ENCODE measurements around the gene ZMYND19.
"Not testable (repeated sequence)": the region's sequence is repeated elsewhere in the genome, so short reads cannot be mapped to it uniquely, and the experiment has no call there.

The ZMYND19 gene

GRCh38 chr9:137580209-137580953, 9.9 kb downstream of the ZMYND19 start:
- H3K27ac ChIP-seq (ENCODE audit: low read depth in 2 of 2, low read length in 2 of 2), result no peak overlapping the region
- no peak overlapping the region for H3K9ac ChIP-seq (ENCODE audit: low read depth in 1 of 2, low read length in 2 of 2)
- no peaks in the 10 kb centered on the region for H3K27me3 ChIP-seq (ENCODE audit: control insufficient read depth in 2 of 2, insufficient read depth in 2 of 2, low read length in 2 of 2)
- H3K4me1 ChIP-seq (ENCODE audit: control insufficient read depth in 2 of 2, insufficient read depth in 2 of 2, low read length in 2 of 2), result peaks cover 11 to 12% of the 10 kb centered on the region in 2 donors
- no peak overlapping the region for H3K4me3 ChIP-seq (ENCODE audit: low read length in 2 of 2)
- H3K36me3 ChIP-seq (ENCODE audit: control insufficient read depth in 2 of 2, insufficient read depth in 2 of 2, low read length in 2 of 2), result peaks cover 13 to 17% of the 10 kb centered on the region in 2 donors
- H3K9me3 ChIP-seq (ENCODE audit: control insufficient read depth in 2 of 2, low read length in 2 of 2), result no peaks in the 10 kb centered on the region

- H3K4me1 ChIP-seq (ENCODE audit: control insufficient read depth in 2 of 2, insufficient read depth in 2 of 2, low read length in 2 of 2), result peaks cover 11 to 12% of the 10 kb centered on the region in 2 donors
These were observed 11.1 kb downstream of the ZMYND19 start for GRCh38 chr9:137579259-137579604.

DNA sequence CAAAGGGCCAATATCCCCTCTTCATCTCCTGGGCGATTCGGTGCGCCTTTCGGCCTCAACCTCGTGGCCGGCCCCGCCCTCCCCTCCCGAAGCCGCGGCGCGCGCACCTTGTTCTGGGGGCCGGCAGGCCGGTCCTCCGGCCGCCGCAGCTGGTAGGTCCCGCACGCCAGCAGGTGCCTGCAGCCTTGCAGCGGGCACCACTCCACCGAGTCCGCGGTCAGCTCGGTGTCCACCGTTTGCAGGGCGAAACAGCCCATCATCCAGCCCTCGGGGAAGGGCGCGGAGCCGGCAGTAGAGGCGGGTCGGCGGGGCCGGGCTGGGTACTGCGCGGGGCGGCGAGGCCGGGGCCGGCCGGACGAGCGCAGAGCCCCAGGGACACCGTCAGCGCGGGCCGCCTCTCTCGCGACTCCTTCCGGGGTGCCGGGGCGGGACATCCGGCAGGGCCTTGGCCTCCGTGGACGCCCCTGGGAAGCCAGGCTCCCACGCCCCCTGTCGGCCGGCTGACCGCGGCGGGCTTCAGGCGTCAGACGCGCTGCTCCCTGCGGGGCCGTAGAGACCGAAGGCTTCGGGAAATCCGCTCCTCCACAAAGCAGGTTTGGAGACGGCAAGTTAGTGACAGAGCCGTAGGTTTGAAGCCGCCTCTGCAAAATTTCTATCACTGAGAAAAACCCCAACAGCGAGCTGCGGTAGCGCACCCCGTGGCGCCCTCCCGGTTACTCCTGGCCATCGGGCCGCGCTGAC, 11.6 kb downstream of the ZMYND19 start, which contains the start of gene DPH7:
Gene DPH7 (minus strand): TSS at position 408 of the 741 bp plus-strand sequence. CDS start 148 bp downstream, at position 260.
- Histone ChIP-seq H3K9ac (ENCODE audit: low read depth in 1 of 2, low read length in 2 of 2) (peak within 1 kb of the TSS; percentile 78 to 88), H3K36me3 (ENCODE audit: control insufficient read depth in 2 of 2, insufficient read depth in 2 of 2, low read length in 2 of 2) (peaks cover 21 to 30% of the 10 kb centered on the region in 2 donors), H3K9me3 (ENCODE audit: control insufficient read depth in 2 of 2, low read length in 2 of 2) (no peaks in the 10 kb centered on the region), H3K27ac (ENCODE audit: low read depth in 2 of 2, low read length in 2 of 2) (peak within 1 kb of the TSS; percentile 81 to 82), H3K27me3 (ENCODE audit: control insufficient read depth in 2 of 2, insufficient read depth in 2 of 2, low read length in 2 of 2) (no peaks in the 10 kb centered on the region), H3K4me1 (ENCODE audit: control insufficient read depth in 2 of 2, insufficient read depth in 2 of 2, low read length in 2 of 2) (peaks cover 11 to 12% of the 10 kb centered on the region in 2 donors), H3K4me3 (ENCODE audit: low read length in 2 of 2) (peak within 1 kb of the TSS; percentile 84 to 94)

More at GRCh38 chr9:137579259-137579604, 11.1 kb downstream of the ZMYND19 start:
- Histone ChIP-seq H3K27ac (ENCODE audit: low read depth in 2 of 2, low read length in 2 of 2) (peak overlapping the region; percentile 81 to 82), H3K4me3 (ENCODE audit: low read length in 2 of 2) (peak overlapping the region; percentile 60 to 94), H3K36me3 (ENCODE audit: control insufficient read depth in 2 of 2, insufficient read depth in 2 of 2, low read length in 2 of 2) (peaks cover 20 to 24% of the 10 kb centered on the region in 2 donors), H3K9me3 (ENCODE audit: control insufficient read depth in 2 of 2, low read length in 2 of 2) (no peaks in the 10 kb centered on the region), H3K9ac (ENCODE audit: low read depth in 1 of 2, low read length in 2 of 2) (peak overlapping the region in 1 of 2 donors; percentile 78), H3K27me3 (ENCODE audit: control insufficient read depth in 2 of 2, insufficient read depth in 2 of 2, low read length in 2 of 2) (no peaks in the 10 kb centered on the region)

DNA sequence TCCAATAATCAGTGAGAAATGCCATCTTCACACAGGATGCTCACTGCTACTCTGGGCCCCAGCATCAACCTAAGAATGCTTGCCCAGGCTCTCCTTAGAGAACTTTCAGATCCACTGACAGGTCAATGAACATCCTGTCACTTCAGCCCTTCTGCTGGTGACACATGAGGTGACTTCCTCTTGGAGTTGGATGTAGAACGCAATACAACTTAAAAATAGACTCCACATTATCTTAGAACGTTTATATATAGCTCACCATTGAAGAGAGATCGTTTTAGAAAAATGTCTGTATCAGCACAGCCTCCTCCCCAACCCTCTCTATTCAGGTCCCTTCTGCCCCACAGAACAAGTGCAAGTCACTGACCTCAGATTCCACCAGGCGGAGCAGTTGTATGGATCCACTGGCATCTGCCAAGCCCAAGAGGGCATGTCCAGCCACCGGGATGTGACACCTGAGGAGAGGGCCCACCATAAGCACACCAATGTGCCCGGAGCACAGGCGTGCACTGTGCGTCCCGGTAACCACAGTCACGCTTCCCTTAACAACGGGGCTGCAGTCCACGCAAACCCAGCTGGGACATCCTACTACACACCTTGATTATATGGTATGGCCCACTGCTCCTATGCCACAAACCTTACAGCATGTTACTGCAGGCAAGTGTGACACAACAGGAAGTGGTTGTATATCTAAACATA, 14.4 kb downstream of the ZMYND19 start:
- H3K36me3 ChIP-seq (ENCODE audit: control insufficient read depth in 2 of 2, insufficient read depth in 2 of 2, low read length in 2 of 2), result peaks cover 25 to 33% of the 10 kb centered on the region in 2 donors
- H3K27me3 ChIP-seq (ENCODE audit: control insufficient read depth in 2 of 2, insufficient read depth in 2 of 2, low read length in 2 of 2), result no peaks in the 10 kb centered on the region
- no peak overlapping the region for H3K4me3 ChIP-seq (ENCODE audit: low read length in 2 of 2)
- peaks cover 11 to 12% of the 10 kb centered on the region in 2 donors for H3K4me1 ChIP-seq (ENCODE audit: control insufficient read depth in 2 of 2, insufficient read depth in 2 of 2, low read length in 2 of 2)
- no peaks in the 10 kb centered on the region for H3K9me3 ChIP-seq (ENCODE audit: control insufficient read depth in 2 of 2, low read length in 2 of 2)
- H3K27ac ChIP-seq (ENCODE audit: low read depth in 2 of 2, low read length in 2 of 2), result no peak overlapping the region
- no peak overlapping the region for H3K9ac ChIP-seq (ENCODE audit: low read depth in 1 of 2, low read length in 2 of 2)

DNA sequence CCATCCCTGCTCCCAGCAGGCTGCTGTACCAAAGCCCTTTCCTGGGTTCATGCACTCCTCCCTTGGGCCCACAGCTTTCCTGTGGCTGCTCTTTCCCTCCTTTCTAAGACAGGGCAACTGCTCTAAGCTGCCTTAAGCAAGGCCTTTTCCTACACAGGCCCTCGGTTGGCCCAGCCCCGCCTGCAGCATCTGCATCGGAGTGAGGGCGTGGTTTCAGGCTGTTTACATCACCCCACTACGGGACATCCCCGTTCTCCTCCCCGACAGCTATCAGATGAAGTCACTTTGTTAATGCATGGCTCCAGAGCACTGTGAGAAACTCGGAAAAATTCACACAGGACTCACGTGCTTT, 15.0 kb downstream of the ZMYND19 start:
- Histone ChIP-seq H3K36me3 (ENCODE audit: control insufficient read depth in 2 of 2, insufficient read depth in 2 of 2, low read length in 2 of 2) (peaks cover 25 to 37% of the 10 kb centered on the region in 2 donors), H3K9ac (ENCODE audit: low read depth in 1 of 2, low read length in 2 of 2) (no peak overlapping the region)

GRCh38 chr9:137574192-137574591, 16.1 kb downstream of the ZMYND19 start:
- H3K27ac ChIP-seq (ENCODE audit: low read depth in 2 of 2, low read length in 2 of 2), result no peak overlapping the region
- no peak overlapping the region for H3K9ac ChIP-seq (ENCODE audit: low read depth in 1 of 2, low read length in 2 of 2)
- no peaks in the 10 kb centered on the region for H3K9me3 ChIP-seq (ENCODE audit: control insufficient read depth in 2 of 2, low read length in 2 of 2)
- no peaks in the 10 kb centered on the region for H3K27me3 ChIP-seq (ENCODE audit: control insufficient read depth in 2 of 2, insufficient read depth in 2 of 2, low read length in 2 of 2)
- peaks cover 25 to 38% of the 10 kb centered on the region in 2 donors for H3K36me3 ChIP-seq (ENCODE audit: control insufficient read depth in 2 of 2, insufficient read depth in 2 of 2, low read length in 2 of 2)
- peaks cover 11% of the 10 kb centered on the region in 2 donors for H3K4me1 ChIP-seq (ENCODE audit: control insufficient read depth in 2 of 2, insufficient read depth in 2 of 2, low read length in 2 of 2)
- H3K4me3 ChIP-seq (ENCODE audit: low read length in 2 of 2), result no peak overlapping the region

More for the DNA sequence above, 15.0 kb downstream of the ZMYND19 start:
- Histone ChIP-seq H3K4me1 (ENCODE audit: control insufficient read depth in 2 of 2, insufficient read depth in 2 of 2, low read length in 2 of 2) (peaks cover 11 to 12% of the 10 kb centered on the region in 2 donors), H3K27me3 (ENCODE audit: control insufficient read depth in 2 of 2, insufficient read depth in 2 of 2, low read length in 2 of 2) (no peaks in the 10 kb centered on the region), H3K9me3 (ENCODE audit: control insufficient read depth in 2 of 2, low read length in 2 of 2) (no peaks in the 10 kb centered on the region), H3K4me3 (ENCODE audit: low read length in 2 of 2) (no peak overlapping the region), H3K27ac (ENCODE audit: low read depth in 2 of 2, low read length in 2 of 2) (no peak overlapping the region)

DNA sequence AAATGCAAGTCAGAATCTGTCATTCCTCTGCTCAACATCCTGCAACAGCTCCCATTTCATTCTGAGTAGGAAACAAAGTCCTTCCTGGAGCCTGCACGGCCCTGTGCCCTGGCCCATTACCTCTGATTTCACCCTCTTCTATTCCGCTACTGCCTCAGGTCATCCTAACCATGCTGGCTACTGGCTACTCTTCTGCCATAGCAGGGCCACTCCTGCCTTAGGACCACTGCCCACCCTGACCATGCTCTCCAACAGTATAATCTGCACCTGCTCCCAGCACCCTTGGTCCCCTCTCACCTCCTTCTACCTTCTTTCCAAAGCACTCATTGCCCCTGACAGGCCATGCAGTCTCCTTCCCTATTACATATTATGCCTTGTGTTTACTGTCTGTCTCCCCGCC, 19.7 kb downstream of the ZMYND19 start:
- Histone ChIP-seq H3K36me3 (ENCODE audit: control insufficient read depth in 2 of 2, insufficient read depth in 2 of 2, low read length in 2 of 2) (peaks cover 31 to 32% of the 10 kb centered on the region in 2 donors), H3K27ac (ENCODE audit: low read depth in 2 of 2, low read length in 2 of 2) (no peak overlapping the region), H3K27me3 (ENCODE audit: control insufficient read depth in 2 of 2, insufficient read depth in 2 of 2, low read length in 2 of 2) (no peaks in the 10 kb centered on the region), H3K9me3 (ENCODE audit: control insufficient read depth in 2 of 2, low read length in 2 of 2) (no peaks in the 10 kb centered on the region), H3K9ac (ENCODE audit: low read depth in 1 of 2, low read length in 2 of 2) (no peak overlapping the region), H3K4me1 (ENCODE audit: control insufficient read depth in 2 of 2, insufficient read depth in 2 of 2, low read length in 2 of 2) (no peaks in the 10 kb centered on the region), H3K4me3 (ENCODE audit: low read length in 2 of 2) (no peak overlapping the region)

DNA sequence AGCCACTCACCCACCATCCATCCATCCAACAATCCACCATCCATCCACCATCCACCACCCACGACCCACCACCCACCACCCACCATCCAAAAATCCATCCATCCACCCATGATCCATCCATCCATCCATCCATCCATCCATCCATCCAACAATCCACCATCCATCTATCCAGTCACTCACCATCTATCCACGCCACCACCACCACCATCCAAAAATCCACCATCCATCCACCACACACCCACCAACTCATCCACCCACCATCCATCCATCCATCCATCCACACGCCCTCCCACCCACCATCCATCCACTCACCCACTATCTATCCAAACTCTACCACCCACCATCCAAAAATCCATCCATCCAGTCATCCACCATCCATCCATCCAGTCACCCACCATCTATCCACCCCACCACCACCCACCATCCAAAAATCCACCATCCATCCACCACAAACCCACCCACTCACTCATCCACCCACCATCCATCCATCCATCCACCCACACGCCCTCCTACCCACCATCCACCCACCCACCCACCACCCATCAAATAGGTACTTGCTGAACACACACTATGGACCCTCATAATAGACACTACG, 20.6 kb downstream of the ZMYND19 start:
- Histone ChIP-seq H3K36me3 (ENCODE audit: control insufficient read depth in 2 of 2, insufficient read depth in 2 of 2, low read length in 2 of 2) (peaks cover 28 to 30% of the 10 kb centered on the region in 2 donors), H3K4me1 (ENCODE audit: control insufficient read depth in 2 of 2, insufficient read depth in 2 of 2, low read length in 2 of 2) (no peaks in the 10 kb centered on the region), H3K27ac (ENCODE audit: low read depth in 2 of 2, low read length in 2 of 2) (no peak overlapping the region), H3K4me3 (ENCODE audit: low read length in 2 of 2) (no peak overlapping the region), H3K27me3 (ENCODE audit: control insufficient read depth in 2 of 2, insufficient read depth in 2 of 2, low read length in 2 of 2) (no peaks in the 10 kb centered on the region), H3K9me3 (ENCODE audit: control insufficient read depth in 2 of 2, low read length in 2 of 2) (no peaks in the 10 kb centered on the region), H3K9ac (ENCODE audit: low read depth in 1 of 2, low read length in 2 of 2) (no peak overlapping the region)

GRCh38 chr9:137568445-137568844, 21.9 kb downstream of the ZMYND19 start:
- H3K9ac ChIP-seq (ENCODE audit: low read depth in 1 of 2, low read length in 2 of 2); H3K4me3 ChIP-seq (ENCODE audit: low read length in 2 of 2); H3K4me1 ChIP-seq (ENCODE audit: control insufficient read depth in 2 of 2, insufficient read depth in 2 of 2, low read length in 2 of 2); H3K9me3 ChIP-seq (ENCODE audit: control insufficient read depth in 2 of 2, low read length in 2 of 2); H3K27ac ChIP-seq (ENCODE audit: low read depth in 2 of 2, low read length in 2 of 2); H3K27me3 ChIP-seq (ENCODE audit: control insufficient read depth in 2 of 2, insufficient read depth in 2 of 2, low read length in 2 of 2): not testable (repeated sequence)
- peaks cover 30 to 32% of the 10 kb centered on the region in 2 donors for H3K36me3 ChIP-seq (ENCODE audit: control insufficient read depth in 2 of 2, insufficient read depth in 2 of 2, low read length in 2 of 2)
